CD4-positive, alpha-beta T cell treated with Interferon gamma for 1 hour (primary cell): ENCODE measurements around the gene PAX1.

Source experiments
- DNase-seq: peaks from one replicate; pipeline ENCODE4 v3.0.0-alpha.2; 2020

PAX1 gene

GRCh38 chr20:21741266-21741665, 35.8 kb downstream of the PAX1 start:
- DNase-seq, result no peak

- no peak for DNase-seq
These were observed 57.2 kb downstream of the PAX1 start for GRCh38 chr20:21762646-21763045.

- no peak for DNase-seq
These were observed 61.8 kb downstream of the PAX1 start for GRCh38 chr20:21767200-21767738.

- DNase-seq, result no peak
These were observed 62.3 kb downstream of the PAX1 start for GRCh38 chr20:21767739-21768223.
